AG09309 (cell line): ENCODE data around the gene TOLLIP.

Experiments
- DNase-seq: peaks from one replicate; pipeline ENCODE4 v3.0.0-alpha.2; 2010; ENCODE audit warnings: low read depth
- H3K4me3 ChIP-seq: 2 replicates; pipeline ENCODE4 v1.5.1; 2011; ENCODE audit warnings: mild to moderate bottlenecking, low read depth, low read length, moderate library complexity; ENCODE audit not compliant: control insufficient read depth
- TF ChIP-seq, protein P1 (sequence below): IDR thresholded peaks from 2 replicates; pipeline ENCODE4 v1.5.1; 2011; ENCODE audit warnings: mild to moderate bottlenecking, low read depth, low read length, inconsistent platforms; ENCODE audit not compliant: insufficient read depth, control insufficient read depth; ENCODE audit errors: missing control alignments

Gene TOLLIP

DNA sequence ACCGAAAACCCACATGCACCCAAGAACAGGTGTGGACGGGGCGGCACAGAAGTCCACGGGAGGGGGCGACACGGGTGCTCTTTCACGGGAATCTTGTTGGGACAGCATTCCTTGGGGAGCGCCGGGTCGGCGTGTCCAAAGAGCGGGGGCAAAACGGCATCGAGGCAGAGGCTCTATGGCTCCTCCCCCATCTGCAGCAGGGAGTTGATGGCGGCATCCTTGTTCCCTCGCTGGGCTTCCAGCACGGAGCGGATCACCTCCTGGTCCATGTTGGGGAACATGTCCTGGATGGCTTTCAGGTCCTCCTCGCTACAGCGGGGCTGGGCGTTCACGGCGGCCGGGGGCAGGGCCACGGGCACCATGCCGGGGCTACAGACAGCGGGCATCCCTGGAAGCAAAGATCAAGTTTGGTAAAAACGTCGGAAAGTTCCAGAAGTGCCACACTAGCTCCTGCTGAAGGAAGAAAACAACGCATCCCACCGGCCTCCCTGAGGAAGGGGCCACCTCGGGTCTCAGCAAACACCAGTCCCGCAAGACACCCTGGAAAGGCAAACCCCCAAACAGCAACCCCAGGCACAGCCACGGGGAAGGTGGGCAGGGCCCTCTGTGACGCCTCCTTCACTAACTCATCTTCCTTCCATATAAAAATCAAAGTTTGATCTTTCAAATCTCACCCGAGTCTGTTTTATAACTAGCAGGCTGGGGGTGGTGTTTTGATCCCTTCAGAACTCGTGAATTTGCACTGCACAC, 32.4 kb downstream of the TOLLIP start:
- DNase-seq = no peak
- H3K4me3 ChIP-seq = no peak overlapping the region
- TF ChIP-seq, protein P1, sequence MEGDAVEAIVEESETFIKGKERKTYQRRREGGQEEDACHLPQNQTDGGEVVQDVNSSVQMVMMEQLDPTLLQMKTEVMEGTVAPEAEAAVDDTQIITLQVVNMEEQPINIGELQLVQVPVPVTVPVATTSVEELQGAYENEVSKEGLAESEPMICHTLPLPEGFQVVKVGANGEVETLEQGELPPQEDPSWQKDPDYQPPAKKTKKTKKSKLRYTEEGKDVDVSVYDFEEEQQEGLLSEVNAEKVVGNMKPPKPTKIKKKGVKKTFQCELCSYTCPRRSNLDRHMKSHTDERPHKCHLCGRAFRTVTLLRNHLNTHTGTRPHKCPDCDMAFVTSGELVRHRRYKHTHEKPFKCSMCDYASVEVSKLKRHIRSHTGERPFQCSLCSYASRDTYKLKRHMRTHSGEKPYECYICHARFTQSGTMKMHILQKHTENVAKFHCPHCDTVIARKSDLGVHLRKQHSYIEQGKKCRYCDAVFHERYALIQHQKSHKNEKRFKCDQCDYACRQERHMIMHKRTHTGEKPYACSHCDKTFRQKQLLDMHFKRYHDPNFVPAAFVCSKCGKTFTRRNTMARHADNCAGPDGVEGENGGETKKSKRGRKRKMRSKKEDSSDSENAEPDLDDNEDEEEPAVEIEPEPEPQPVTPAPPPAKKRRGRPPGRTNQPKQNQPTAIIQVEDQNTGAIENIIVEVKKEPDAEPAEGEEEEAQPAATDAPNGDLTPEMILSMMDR = no peak

DNA sequence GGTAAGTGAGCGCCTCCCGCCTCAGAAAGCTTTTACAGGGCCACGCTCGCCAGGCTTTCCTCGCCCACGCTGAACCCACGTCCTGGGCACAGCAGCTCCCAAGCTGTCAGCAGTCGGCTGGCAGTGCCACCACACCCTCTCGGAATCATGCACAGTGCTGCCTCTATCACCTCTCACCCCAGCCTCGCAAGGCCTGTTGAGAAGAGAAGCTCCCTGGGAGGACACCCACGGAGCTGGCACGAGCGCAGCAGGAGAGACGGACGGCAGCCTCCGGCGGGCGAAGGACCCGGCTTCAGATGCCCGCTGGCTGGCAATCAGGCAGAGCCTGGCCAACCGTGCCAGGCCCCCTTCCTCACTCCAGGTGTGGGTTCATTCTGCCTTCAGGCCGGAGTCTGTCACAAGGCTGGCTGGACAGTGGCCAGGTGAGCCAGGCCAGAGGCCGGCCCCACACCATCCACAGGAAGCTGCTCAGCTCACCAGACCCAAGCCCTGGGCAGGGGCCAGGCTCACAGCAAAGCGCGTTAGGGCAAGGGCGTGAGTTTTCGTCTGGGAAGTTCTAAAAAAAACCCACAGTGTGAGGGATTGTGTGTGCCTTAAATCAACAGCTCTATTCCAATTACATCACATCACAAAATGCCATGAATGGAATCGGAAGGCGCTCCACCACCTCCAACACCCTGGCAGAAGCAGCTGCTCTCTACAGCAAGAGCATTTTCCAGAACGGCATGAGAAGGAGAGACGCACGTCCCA, 33.2 kb downstream of the TOLLIP start:
- H3K4me3 ChIP-seq = no peak overlapping the region
- TF ChIP-seq, protein P1 = no peak
- DNase-seq = no peak

GRCh38 chr11:1275021-1275420, 34.4 kb downstream of the TOLLIP start:
- no peak for DNase-seq
- TF ChIP-seq, protein P1 = no peak

GRCh38 chr11:1274501-1274900, 34.9 kb downstream of the TOLLIP start:
- no peak for DNase-seq
- no peak overlapping the region for H3K4me3 ChIP-seq
- TF ChIP-seq, protein P1 = no peak

More at GRCh38 chr11:1275021-1275420, 34.4 kb downstream of the TOLLIP start:
- no peak overlapping the region for H3K4me3 ChIP-seq

GRCh38 chr11:1272531-1272930, 36.9 kb downstream of the TOLLIP start:
- TF ChIP-seq, protein P1 = no peak
- H3K4me3 ChIP-seq = no peak overlapping the region
- DNase-seq = no peak

DNA sequence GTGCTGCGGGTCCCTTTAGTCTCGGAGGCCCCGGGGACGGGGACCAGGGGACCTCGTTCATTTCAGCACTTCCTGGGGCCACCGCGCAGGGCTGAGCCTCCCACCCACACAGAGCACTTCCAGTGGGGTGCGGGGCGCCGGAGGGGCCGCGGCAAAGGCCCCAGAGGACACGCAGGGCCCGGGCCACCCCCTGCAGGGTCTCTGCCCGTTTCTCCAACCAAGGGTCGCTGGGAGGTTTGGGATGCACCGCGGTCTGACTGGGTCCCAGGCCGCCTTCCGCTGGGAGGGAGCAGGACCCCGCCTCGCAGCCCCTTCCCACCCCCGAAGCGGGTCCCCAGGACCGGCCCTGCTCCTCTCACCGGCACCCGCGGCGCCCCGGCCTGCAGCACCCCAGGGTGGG, 37.5 kb downstream of the TOLLIP start:
- DNase-seq = no peak
- H3K4me3 ChIP-seq = no peak overlapping the region
- TF ChIP-seq, protein P1 = no peak
